Neural cell (in vitro differentiated cells): ENCODE results near the gene MAN1B1. TPM values are rescaled to one million over a fixed set of nuclear protein-coding genes. Genes with fewer than 3 reads are reported as not detected.

Source experiments
- H2AFZ ChIP-seq: fragments of 200-600, 300-800 bp; sonication (generic), shearing (Covaris generic); 2 replicates; pipeline ENCODE4 v1.6.0; 2014; ENCODE audit warnings: low read depth, mild to moderate bottlenecking, antibody characterized with exemption, low read length, moderate library complexity
- H3F3A ChIP-seq: fragments of 200-600 bp; shearing (Covaris generic); 2 replicates; pipeline ENCODE4 v1.6.1; 2016; ENCODE audit warnings: mild to moderate bottlenecking, moderate library complexity, mixed read lengths, antibody characterized with exemption, low read length; ENCODE audit not compliant: insufficient read depth, poor library complexity, severe bottlenecking
- H3K27ac ChIP-seq: fragments of 200-600, 300-800 bp; sonication (generic), shearing (Covaris generic); 2 replicates; pipeline ENCODE4 v1.5.1; 2014; ENCODE audit warnings: mild to moderate bottlenecking, low read length, moderate library complexity
- H3K27me3 ChIP-seq: fragments of 300-800, 200-600 bp; sonication (generic), shearing (Covaris generic); 2 replicates; pipeline ENCODE4 v1.6.0; 2014; ENCODE audit warnings: mild to moderate bottlenecking, low read depth, low read length, moderate library complexity; ENCODE audit not compliant: insufficient read depth
- H3K36me3 ChIP-seq: fragments of 300-800, 200-600 bp; sonication (generic), shearing (Covaris generic); 2 replicates; pipeline ENCODE4 v1.5.1; 2014; ENCODE audit warnings: mild to moderate bottlenecking, antibody characterized with exemption, low read length, moderate library complexity; ENCODE audit not compliant: insufficient read depth
- H3K4me2 ChIP-seq: fragments of 300-800, 200-600 bp; sonication (generic), shearing (Covaris generic); 2 replicates; pipeline ENCODE4 v1.6.0; 2014; ENCODE audit warnings: mild to moderate bottlenecking, low read length
- H3K4me3 ChIP-seq: fragments of 300-800, 200-600 bp; sonication (generic), shearing (Covaris generic); 2 replicates; pipeline ENCODE4 v1.5.1; 2014; ENCODE audit warnings: mild to moderate bottlenecking, low read length, moderate library complexity
- H3K79me2 ChIP-seq: fragments of 200-600 bp; shearing (Covaris generic); replicated peaks from 2 replicates; pipeline ENCODE4 v1.6.0; 2014; ENCODE audit warnings: mild to moderate bottlenecking, low read length, moderate library complexity; ENCODE audit not compliant: insufficient read depth
- H3K9ac ChIP-seq: fragments of 300-800, 200-600 bp; sonication (generic), shearing (Covaris generic); 2 replicates; pipeline ENCODE4 v1.6.1; 2016; ENCODE audit warnings: mild to moderate bottlenecking, low read length, mixed read lengths
- H3K9me2 ChIP-seq: fragments of 200-600 bp; shearing (Covaris generic); 2 replicates; pipeline ENCODE4 v1.6.1; 2016; ENCODE audit warnings: mild to moderate bottlenecking, low read length, mixed read lengths; ENCODE audit not compliant: insufficient read depth
- H3K9me3 ChIP-seq: fragments of 200-600, 300-800 bp; sonication (generic), shearing (Covaris generic); 2 replicates; pipeline ENCODE4 v1.6.1; 2016; ENCODE audit warnings: mild to moderate bottlenecking, mixed run types, low read length, moderate library complexity, mixed read lengths
- H4K20me1 ChIP-seq: fragments of 200-600 bp; shearing (Covaris generic); 2 replicates; pipeline ENCODE4 v1.6.1; 2016; ENCODE audit warnings: mild to moderate bottlenecking, mixed run types; ENCODE audit not compliant: insufficient read depth
- CTCF ChIP-seq: fragments of 450-650 bp; IDR thresholded peaks from 2 replicates; pipeline ENCODE4 v1.5.1; 2014; ENCODE audit warnings: antibody characterized with exemption, mild to moderate bottlenecking, moderate library complexity; ENCODE audit not compliant: poor library complexity, severe bottlenecking
- EP300 ChIP-seq: fragments of 450-650 bp; conservative IDR thresholded peaks from 2 replicates; pipeline ENCODE4 v1.6.1; 2014; ENCODE audit warnings: antibody characterized with exemption, mild to moderate bottlenecking, moderate library complexity; ENCODE audit not compliant: poor library complexity, severe bottlenecking
- EZH2 ChIP-seq: fragments of 200-600, 300-800 bp; shearing (Covaris generic), sonication (generic); IDR thresholded peaks from 2 replicates; pipeline ENCODE4 v1.6.1; 2014; ENCODE audit warnings: antibody characterized with exemption, low read length, borderline replicate concordance, mild to moderate bottlenecking; ENCODE audit not compliant: insufficient read depth, poor library complexity, severe bottlenecking
- MXI1 ChIP-seq: fragments of 450-650 bp; conservative IDR thresholded peaks from 2 replicates; pipeline ENCODE4 v1.6.1; 2014; ENCODE audit warnings: antibody characterized with exemption, mild to moderate bottlenecking; ENCODE audit not compliant: poor library complexity, severe bottlenecking
- POLR2AphosphoS5 ChIP-seq: IDR thresholded peaks from 2 replicates; pipeline ENCODE4 v1.6.1; 2012
- RAD21 ChIP-seq: fragments of 450-650 bp; conservative IDR thresholded peaks from 2 replicates; pipeline ENCODE4 v1.6.1; 2014; ENCODE audit warnings: antibody characterized with exemption, mild to moderate bottlenecking, moderate library complexity
- SMC3 ChIP-seq: fragments of 450-650 bp; conservative IDR thresholded peaks from 2 replicates; pipeline ENCODE4 v1.6.1; 2014; ENCODE audit warnings: antibody characterized with exemption, mild to moderate bottlenecking, moderate library complexity; ENCODE audit not compliant: poor library complexity
- TAF1 ChIP-seq: IDR thresholded peaks from 2 replicates; pipeline ENCODE4 v1.6.1; 2012; ENCODE audit warnings: low read depth
- polyA plus RNA-seq: library from polyadenylated mRNA; depleted of rRNA; stranded (reverse); fragments of >200 nt; gene quantifications from 2 replicates; pipeline ENCODE4 v1.2.3, GENCODE V29; 2014
- TF ChIP-seq, protein P1 (sequence below): IDR thresholded peaks from 2 replicates; pipeline ENCODE4 v1.6.1; 2012; ENCODE audit warnings: borderline replicate concordance

The MAN1B1 gene
- polyA plus RNA-seq, 1 donor from 2014 or later, result 72.0 TPM

DNA sequence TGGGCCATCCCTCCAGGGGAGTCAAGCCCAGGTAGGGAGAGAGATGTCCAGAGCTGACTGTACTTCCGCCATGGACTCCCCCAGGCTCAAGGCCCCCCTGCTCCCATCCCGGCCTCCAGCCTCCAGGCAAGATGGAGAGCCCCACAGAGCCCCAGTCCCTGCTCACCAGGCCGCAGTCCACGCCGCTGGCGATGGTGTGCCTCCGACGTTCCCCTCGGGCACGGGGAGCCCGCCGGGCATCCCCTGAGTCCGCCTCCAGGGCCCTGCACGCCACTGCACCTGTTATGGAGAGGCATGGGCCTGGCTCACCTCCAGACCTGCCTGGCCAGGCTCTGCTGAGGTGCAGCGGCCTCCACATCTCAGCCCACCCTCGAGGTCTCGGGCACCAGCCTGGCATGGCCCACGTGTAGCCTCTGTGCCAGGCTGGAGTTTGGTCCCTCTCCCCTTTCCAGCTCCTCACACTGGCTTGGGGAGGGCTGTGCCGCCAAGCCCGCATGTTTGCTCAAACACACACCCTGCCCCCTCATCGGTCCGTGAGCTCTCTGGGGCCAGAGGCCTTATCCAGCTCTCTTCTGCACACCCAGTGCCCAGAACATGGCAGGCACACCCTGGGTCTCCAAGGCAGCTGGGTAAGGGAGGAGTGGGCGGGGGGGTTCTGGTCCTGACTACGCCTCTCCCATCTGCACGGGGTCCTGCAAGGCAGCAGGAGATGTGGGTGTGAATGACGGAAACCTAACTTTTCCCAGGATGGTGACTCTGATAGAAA lies 20.5 kb upstream of the MAN1B1 start:
- no peak overlapping the region for H3K4me3 ChIP-seq
- H3K9me2 ChIP-seq, result no peaks in the 10 kb centered on the region
- H3K27me3 ChIP-seq, result peaks cover 17% of the 10 kb centered on the region
- H3F3A ChIP-seq, result no peaks in the 10 kb centered on the region
- no peak overlapping the region for H3K27ac ChIP-seq
- no peak overlapping the region for H2AFZ ChIP-seq
- TF ChIP-seq MXI1 (no peak), CTCF (no peak), EZH2 (no peak), TAF1 (no peak), RAD21 (no peak), EP300 (no peak), SMC3 (no peak), POLR2AphosphoS5 (no peak)
- TF ChIP-seq, protein P1, sequence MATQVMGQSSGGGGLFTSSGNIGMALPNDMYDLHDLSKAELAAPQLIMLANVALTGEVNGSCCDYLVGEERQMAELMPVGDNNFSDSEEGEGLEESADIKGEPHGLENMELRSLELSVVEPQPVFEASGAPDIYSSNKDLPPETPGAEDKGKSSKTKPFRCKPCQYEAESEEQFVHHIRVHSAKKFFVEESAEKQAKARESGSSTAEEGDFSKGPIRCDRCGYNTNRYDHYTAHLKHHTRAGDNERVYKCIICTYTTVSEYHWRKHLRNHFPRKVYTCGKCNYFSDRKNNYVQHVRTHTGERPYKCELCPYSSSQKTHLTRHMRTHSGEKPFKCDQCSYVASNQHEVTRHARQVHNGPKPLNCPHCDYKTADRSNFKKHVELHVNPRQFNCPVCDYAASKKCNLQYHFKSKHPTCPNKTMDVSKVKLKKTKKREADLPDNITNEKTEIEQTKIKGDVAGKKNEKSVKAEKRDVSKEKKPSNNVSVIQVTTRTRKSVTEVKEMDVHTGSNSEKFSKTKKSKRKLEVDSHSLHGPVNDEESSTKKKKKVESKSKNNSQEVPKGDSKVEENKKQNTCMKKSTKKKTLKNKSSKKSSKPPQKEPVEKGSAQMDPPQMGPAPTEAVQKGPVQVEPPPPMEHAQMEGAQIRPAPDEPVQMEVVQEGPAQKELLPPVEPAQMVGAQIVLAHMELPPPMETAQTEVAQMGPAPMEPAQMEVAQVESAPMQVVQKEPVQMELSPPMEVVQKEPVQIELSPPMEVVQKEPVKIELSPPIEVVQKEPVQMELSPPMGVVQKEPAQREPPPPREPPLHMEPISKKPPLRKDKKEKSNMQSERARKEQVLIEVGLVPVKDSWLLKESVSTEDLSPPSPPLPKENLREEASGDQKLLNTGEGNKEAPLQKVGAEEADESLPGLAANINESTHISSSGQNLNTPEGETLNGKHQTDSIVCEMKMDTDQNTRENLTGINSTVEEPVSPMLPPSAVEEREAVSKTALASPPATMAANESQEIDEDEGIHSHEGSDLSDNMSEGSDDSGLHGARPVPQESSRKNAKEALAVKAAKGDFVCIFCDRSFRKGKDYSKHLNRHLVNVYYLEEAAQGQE, result no peak
- H3K9me3 ChIP-seq, result no peaks in the 10 kb centered on the region
- H4K20me1 ChIP-seq, result no peaks in the 10 kb centered on the region
- no peak overlapping the region for H3K9ac ChIP-seq
- H3K79me2 ChIP-seq, result no peaks in the 10 kb centered on the region
- H3K36me3 ChIP-seq, result no peaks in the 10 kb centered on the region
- H3K4me2 ChIP-seq, result no peak overlapping the region

DNA sequence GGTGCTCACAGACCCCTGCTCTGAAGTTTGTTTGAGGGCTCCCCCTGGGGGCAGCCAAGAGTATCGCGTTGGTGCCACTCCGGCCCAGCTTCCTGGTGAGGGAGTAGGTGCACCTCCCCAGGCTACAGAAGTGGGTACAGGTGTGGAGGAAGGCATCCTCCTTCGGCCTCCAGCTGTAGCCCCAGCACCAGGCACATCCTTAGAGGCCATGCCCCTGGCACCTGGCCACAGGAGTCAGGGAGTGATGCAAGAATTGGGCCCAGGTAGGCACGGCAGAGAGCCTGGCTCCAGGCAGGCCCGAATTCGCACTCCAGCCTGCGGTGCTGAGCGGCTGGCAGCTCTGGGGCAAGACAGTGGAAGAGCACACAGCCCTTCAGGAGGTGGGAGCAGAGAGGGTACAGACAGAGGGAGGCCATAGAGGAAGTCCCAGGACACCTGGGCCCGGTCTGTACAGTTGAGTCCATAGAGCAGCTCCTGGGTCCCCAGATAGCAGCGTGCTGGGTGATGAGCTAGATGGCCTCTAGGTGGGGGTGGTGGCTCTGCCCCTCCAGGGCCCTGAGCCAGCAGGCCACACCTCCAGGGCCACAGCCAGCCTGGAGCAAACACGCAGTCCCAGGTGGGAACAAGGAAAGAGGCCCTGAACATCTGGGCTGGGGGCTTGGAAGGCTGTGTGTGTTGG lies 18.8 kb upstream of the MAN1B1 start:
- Histone ChIP-seq H3K9ac (no peak overlapping the region), H3K9me2 (no peaks in the 10 kb centered on the region), H4K20me1 (no peaks in the 10 kb centered on the region), H3K4me3 (no peak overlapping the region), H2AFZ (no peak overlapping the region), H3K36me3 (no peaks in the 10 kb centered on the region), H3K27me3 (peaks cover 17% of the 10 kb centered on the region), H3K4me2 (no peak overlapping the region), H3F3A (no peaks in the 10 kb centered on the region), H3K27ac (no peak overlapping the region), H3K79me2 (no peaks in the 10 kb centered on the region), H3K9me3 (no peaks in the 10 kb centered on the region)
- TF ChIP-seq MXI1, result no peak
- no peak for TF ChIP-seq RAD21
- no peak for TF ChIP-seq EP300
- no peak for TF ChIP-seq POLR2AphosphoS5
- no peak for TF ChIP-seq EZH2
- peak; percentile 54 for TF ChIP-seq CTCF
